Caco-2 (cell line): ENCODE data around the gene PLXNC1. TPM values are rescaled to one million over a fixed set of nuclear protein-coding genes. Genes with fewer than 3 reads are reported as not detected.

Experiments used
- BruUV-seq: library from RNA; stranded (reverse); fragments of 400-500 nt; replicated peaks from 2 replicates; lab custom pipeline; 2021; lab: Mats Ljungman, UMichigan
- CTCF ChIA-PET: fragments of 300-600 bp; sonication (Branson Sonifier 250); formaldehyde crosslinking; loops from one replicate; lab custom pipeline; 2022; ENCODE audit warnings: antibody characterized with exemption; lab: Charles Lee
- POLR2A ChIA-PET: fragments of 300-600 bp; sonication (Branson Sonifier 250); formaldehyde crosslinking; loops from one replicate; lab custom pipeline; 2022; ENCODE audit warnings: antibody characterized with exemption; lab: Charles Lee
- DNase-seq, 2 experiments: peaks; one replicate each; pipeline versions ENCODE4 v3.0.0 to v3.0.0-alpha.2; 2020 to 2022
- H3K27me3 ChIP-seq: replicated peaks from 2 replicates; pipeline ENCODE4 v1.6.0; 2011; ENCODE audit warnings: low read length; ENCODE audit not compliant: control insufficient read depth, insufficient read depth
- H3K36me3 ChIP-seq: 2 replicates; pipeline ENCODE4 v1.5.1; 2011; ENCODE audit warnings: low read length; ENCODE audit not compliant: control insufficient read depth, insufficient read depth
- H3K4me1 ChIP-seq: fragments of 250-450 bp; sonication (Bioruptor Pico); 2 replicates; pipeline ENCODE4 v1.5.1; 2020; ENCODE audit warnings: mild to moderate bottlenecking
- H3K4me3 ChIP-seq: 2 replicates; pipeline ENCODE4 v1.5.1; 2011; ENCODE audit warnings: low read depth, mild to moderate bottlenecking, control low read depth, low read length
- H3K9me3 ChIP-seq: fragments of 250-450 bp; sonication (Bioruptor Pico); 2 replicates; pipeline ENCODE4 v1.5.1; 2020; ENCODE audit warnings: mild to moderate bottlenecking, moderate library complexity
- H3K27ac Mint-ChIP-seq: one replicate; pipeline ENCODE4 v1.8.0; 2022; ENCODE audit warnings: mixed read lengths; ENCODE audit not compliant: unreplicated experiment
- H3K27me3 Mint-ChIP-seq: one replicate; pipeline ENCODE4 v1.8.0; 2022; ENCODE audit warnings: mixed read lengths; ENCODE audit not compliant: insufficient read depth, unreplicated experiment
- H3K36me3 Mint-ChIP-seq: one replicate; pipeline ENCODE4 v1.8.0; 2022; ENCODE audit warnings: mild to moderate bottlenecking, mixed read lengths; ENCODE audit not compliant: insufficient read depth, unreplicated experiment
- H3K4me1 Mint-ChIP-seq: one replicate; pipeline ENCODE4 v1.8.0; 2022; ENCODE audit warnings: low read depth, mixed read lengths; ENCODE audit not compliant: unreplicated experiment
- H3K4me3 Mint-ChIP-seq: one replicate; pipeline ENCODE4 v1.8.0; 2022; ENCODE audit warnings: mild to moderate bottlenecking, moderate library complexity, mixed read lengths; ENCODE audit not compliant: unreplicated experiment
- H3K9me3 Mint-ChIP-seq: one replicate; pipeline ENCODE4 v1.8.0; 2022; ENCODE audit warnings: mixed read lengths; ENCODE audit not compliant: unreplicated experiment
- CTCF ChIP-seq, 2 experiments: fragments of 200-600 bp in 1 of 2; IDR thresholded peaks; 1 replicate in 1 of 2; 2 replicates in 1 of 2; pipeline versions ENCODE4 v1.5.1 to v1.8.0; 2011 to 2022; ENCODE audit warnings: antibody characterized with exemption in 1 of 2, control low read depth in 1 of 2, inconsistent platforms in 1 of 2, low read depth in 1 of 2, low read length in 1 of 2, mild to moderate bottlenecking in 1 of 2, moderate library complexity in 1 of 2; ENCODE audit not compliant: insufficient read depth in 1 of 2, severe bottlenecking in 1 of 2, unreplicated experiment in 1 of 2
- intact Hi-C: fragments of 100-400 bp; cut with micrococcal nuclease; formaldehyde crosslinking; loops from one replicate; pipeline ENCODE4 v1.10.0; 2022; ENCODE audit not compliant: unreplicated experiment
- total RNA-seq: library from RNA; stranded (reverse); gene quantifications from 2 replicates; pipeline ENCODE4 v1.2.3, GENCODE V29; 2022

PLXNC1 gene
- total RNA-seq, 1 experiment from 2014 or later = 41.3 TPM

- POLR2A ChIA-PET = no interaction called here
- intact Hi-C loops = loop anchor here (10.0 kb wide), 1 partner anchor 237 kb away; no protein-coding TSS in a partner anchor
- H3K4me3 ChIP-seq = no peak overlapping the region
Measured at GRCh38 chr12:94297876-94298505, 149.6 kb downstream of the PLXNC1 start.

GRCh38 chr12:94299846-94300245, 151.5 kb downstream of the PLXNC1 start:
- Mint-ChIP-seq H3K4me1 (peaks cover 15% of the 10 kb centered on the region), H3K9me3 (no peaks in the 10 kb centered on the region), H3K36me3 (peaks cover 53% of the 10 kb centered on the region), H3K27ac (no peak overlapping the region), H3K27me3 (no peaks in the 10 kb centered on the region), H3K4me3 (no peak overlapping the region)
- Histone ChIP-seq H3K4me3 (no peak overlapping the region), H3K9me3 (no peaks in the 10 kb centered on the region), H3K36me3 (peaks cover 1% of the 10 kb centered on the region; the same call in 1 of the 2 replicates), H3K4me1 (peaks cover 12% of the 10 kb centered on the region; the same call in 1 of the 2 replicates), H3K27me3 (no peaks in the 10 kb centered on the region)
- BruUV-seq = no TSS peak
- POLR2A ChIA-PET = no interaction called here
- intact Hi-C loops = loop anchor here (10.0 kb wide), 1 partner anchor 235 kb away; no protein-coding TSS in a partner anchor
- DNase-seq = no peak
- CTCF ChIA-PET = no interaction called here
- no peak for TF ChIP-seq CTCF (IDR thresholded peaks at IDR 0.05; ENCODE audit: insufficient read depth in 1 of 2, low read depth in 1 of 2, low read length in 1 of 2, severe bottlenecking in 1 of 2, unreplicated experiment in 1 of 2)

More at GRCh38 chr12:94297876-94298505, 149.6 kb downstream of the PLXNC1 start:
- no TSS peak for BruUV-seq
- H3K4me3 Mint-ChIP-seq = no peak overlapping the region
- H3K36me3 Mint-ChIP-seq = peaks cover 59% of the 10 kb centered on the region
- DNase-seq = no peak
- CTCF ChIA-PET = no interaction called here
- H3K27me3 Mint-ChIP-seq = no peaks in the 10 kb centered on the region
- no peak for TF ChIP-seq CTCF (IDR thresholded peaks at IDR 0.05; ENCODE audit: insufficient read depth in 1 of 2, low read depth in 1 of 2, low read length in 1 of 2, severe bottlenecking in 1 of 2, unreplicated experiment in 1 of 2)
- no peaks in the 10 kb centered on the region for H3K9me3 Mint-ChIP-seq
- H3K27ac Mint-ChIP-seq = no peak overlapping the region
- Histone ChIP-seq H3K9me3 (no peaks in the 10 kb centered on the region), H3K4me1 (peaks cover 12% of the 10 kb centered on the region; the same call in 1 of the 2 replicates), H3K27me3 (no peaks in the 10 kb centered on the region), H3K36me3 (peaks cover 1% of the 10 kb centered on the region; the same call in 1 of the 2 replicates)
- peaks cover 15% of the 10 kb centered on the region for H3K4me1 Mint-ChIP-seq

GRCh38 chr12:94304012-94304411, 155.6 kb downstream of the PLXNC1 start:
- Histone ChIP-seq H3K36me3 (peaks cover 1% of the 10 kb centered on the region; the same call in 1 of the 2 replicates), H3K9me3 (no peaks in the 10 kb centered on the region), H3K4me3 (no peak overlapping the region), H3K4me1 (no peaks in the 10 kb centered on the region), H3K27me3 (no peaks in the 10 kb centered on the region)
- H3K27me3 Mint-ChIP-seq = no peaks in the 10 kb centered on the region
- H3K4me3 Mint-ChIP-seq = no peak overlapping the region
- peaks cover 6% of the 10 kb centered on the region for H3K4me1 Mint-ChIP-seq
- DNase-seq = no peak
- CTCF ChIA-PET = interaction anchor here (0.6 to 0.7 kb wide), 2 partner anchors 158 to 331 kb away, joined by 3 to 7 read pairs; no protein-coding TSS in a partner anchor
- no TSS peak for BruUV-seq
- intact Hi-C loops = no loop called here
- no peak for TF ChIP-seq CTCF (IDR thresholded peaks at IDR 0.05; ENCODE audit: insufficient read depth in 1 of 2, low read depth in 1 of 2, low read length in 1 of 2, severe bottlenecking in 1 of 2, unreplicated experiment in 1 of 2)
- no peaks in the 10 kb centered on the region for H3K9me3 Mint-ChIP-seq
- no peak overlapping the region for H3K27ac Mint-ChIP-seq
- peaks cover 52% of the 10 kb centered on the region for H3K36me3 Mint-ChIP-seq
- POLR2A ChIA-PET = no interaction called here
